A673 (cell line): Measurements from ENCODE around the gene JUNB. TPM values are rescaled to one million over a fixed set of nuclear protein-coding genes. Genes with fewer than 3 reads are reported as not detected.

Source experiments
- BruUV-seq: library from RNA; stranded (reverse); fragments of 400-500 nt; replicated peaks from 2 replicates; lab custom pipeline; 2021; lab: Mats Ljungman, UMichigan
- CTCF ChIA-PET: fragments of 300-600 bp; sonication (Branson Sonifier 250); formaldehyde crosslinking; loops from one replicate; lab custom pipeline; 2022; ENCODE audit warnings: antibody characterized with exemption; lab: Charles Lee
- POLR2A ChIA-PET: fragments of 300-600 bp; sonication (Branson Sonifier 250); formaldehyde crosslinking; loops from one replicate; lab custom pipeline; 2022; ENCODE audit warnings: antibody characterized with exemption; ENCODE audit not compliant: low non-redundant PET; lab: Charles Lee
- DNase-seq: peaks from one replicate; pipeline ENCODE4 v3.0.0-alpha.2; 2015; ENCODE audit warnings: low spot score
- H3K27ac ChIP-seq: fragments of 200-600 bp; sonication (generic); 2 replicates; pipeline ENCODE4 v1.5.1; 2016; ENCODE audit warnings: mixed run types, low read depth, mild to moderate bottlenecking, mixed read lengths, antibody characterized with exemption, low read length; ENCODE audit not compliant: poor library complexity, severe bottlenecking
- H3K27me3 ChIP-seq: fragments of 200-600 bp; sonication (generic); replicated peaks from 2 replicates; pipeline ENCODE4 v1.6.1; 2017; ENCODE audit warnings: mixed run types, low read depth, mild to moderate bottlenecking, mixed read lengths, antibody characterized with exemption, low read length; ENCODE audit not compliant: insufficient read depth, poor library complexity
- H3K36me3 ChIP-seq: fragments of 200-600 bp; sonication (generic); 2 replicates; pipeline ENCODE4 v1.6.1; 2016; ENCODE audit warnings: mixed run types, mild to moderate bottlenecking, mixed read lengths, antibody characterized with exemption, low read length; ENCODE audit not compliant: insufficient read depth, poor library complexity, severe bottlenecking
- H3K4me1 ChIP-seq: fragments of 200-600 bp; sonication (generic); 2 replicates; pipeline ENCODE4 v1.6.1; 2017; ENCODE audit warnings: mixed run types, mild to moderate bottlenecking, mixed read lengths, antibody characterized with exemption, low read length; ENCODE audit not compliant: insufficient read depth, poor library complexity, severe bottlenecking
- H3K4me3 ChIP-seq: fragments of 200-600 bp; sonication (generic); 2 replicates; pipeline ENCODE4 v1.5.1; 2016; ENCODE audit warnings: low read depth, mixed run types, mild to moderate bottlenecking, mixed read lengths, low read length; ENCODE audit not compliant: poor library complexity, severe bottlenecking
- H3K9me3 ChIP-seq: fragments of 200-600 bp; sonication (generic); 2 replicates; pipeline ENCODE4 v1.6.1; 2016; ENCODE audit warnings: mixed run types, low read depth, mild to moderate bottlenecking, mixed read lengths, antibody characterized with exemption, low read length; ENCODE audit not compliant: poor library complexity, severe bottlenecking
- CTCF ChIP-seq: fragments of 300-800, 200-600 bp; sonication (generic); conservative IDR thresholded peaks from 2 replicates; pipeline ENCODE4 v1.5.1; 2017; ENCODE audit warnings: low read depth, mild to moderate bottlenecking, antibody characterized with exemption, low read length, moderate library complexity, mixed read lengths
- EZH2 ChIP-seq: fragments of 200-600 bp; sonication (generic); IDR thresholded peaks from 2 replicates; pipeline ENCODE4 v1.6.1; 2017; ENCODE audit warnings: borderline replicate concordance, low read depth, mild to moderate bottlenecking, mixed read lengths, antibody characterized with exemption, low read length; ENCODE audit not compliant: poor library complexity, severe bottlenecking
- intact Hi-C: fragments of 100-400 bp; cut with micrococcal nuclease; formaldehyde crosslinking; loops from one replicate; pipeline ENCODE4 v1.10.0; 2022; ENCODE audit not compliant: unreplicated experiment
- total RNA-seq: library from RNA; stranded (reverse); gene quantifications from 2 replicates; pipeline ENCODE4 v1.2.3, GENCODE V29; 2021

Gene JUNB
- total RNA-seq, 1 experiment from 2014 or later: 27.7 TPM

- peaks cover 18% of the 10 kb centered on the region for H3K36me3 ChIP-seq
- BruUV-seq: no TSS peak
- H3K4me1 ChIP-seq: peaks cover 27% of the 10 kb centered on the region
- ChIA-PET CTCF (interaction anchor here (0.6 kb wide), 1 partner anchor 11 kb away, joined by 5 read pairs; no protein-coding TSS in a partner anchor), POLR2A (no interaction called here)
- no peak overlapping the region for H3K4me3 ChIP-seq
- intact Hi-C loops: no loop called here
- H3K9me3 ChIP-seq: no peaks in the 10 kb centered on the region
- H3K27me3 ChIP-seq: peaks cover 9% of the 10 kb centered on the region
- no peak overlapping the region for H3K27ac ChIP-seq
- TF ChIP-seq CTCF: no peak
- TF ChIP-seq EZH2: no peak
- peak; percentile 59 for DNase-seq
Observed at GRCh38 chr19:12749938-12750521, 41.3 kb upstream of the JUNB start.

GRCh38 chr19:12750851-12751250 lies 40.4 kb upstream of the JUNB start:
- H3K27me3 ChIP-seq: peaks cover 9% of the 10 kb centered on the region
- ChIA-PET CTCF (no interaction called here), POLR2A (no interaction called here)
- H3K36me3 ChIP-seq: peaks cover 10% of the 10 kb centered on the region
- no peak overlapping the region for H3K27ac ChIP-seq
- no peaks in the 10 kb centered on the region for H3K9me3 ChIP-seq
- intact Hi-C loops: no loop called here
- peaks cover 27% of the 10 kb centered on the region for H3K4me1 ChIP-seq
- TF ChIP-seq CTCF: no peak
- TF ChIP-seq EZH2: no peak
- H3K4me3 ChIP-seq: no peak overlapping the region
- no TSS peak for BruUV-seq
- DNase-seq: no peak

- intact Hi-C loops: no loop called here
- no peak for DNase-seq
- Histone ChIP-seq H3K27me3 (peaks cover 9% of the 10 kb centered on the region), H3K36me3 (peaks cover 8% of the 10 kb centered on the region), H3K4me1 (peaks cover 27% of the 10 kb centered on the region), H3K9me3 (no peaks in the 10 kb centered on the region), H3K27ac (no peak within 1 kb of the TSS), H3K4me3 (no peak within 1 kb of the TSS)
- no peak for TF ChIP-seq EZH2
- no peak for TF ChIP-seq CTCF
- CTCF ChIA-PET: no interaction called here
- POLR2A ChIA-PET: no interaction called here
- no TSS peak for BruUV-seq
Observed at GRCh38 chr19:12751635-12752034, 39.7 kb upstream of the JUNB start, which contains the start of gene BEST2. BEST2 (plus strand) TSS chr19:12751791; CDS start chr19:12752593, 802 bp downstream.
